Measurements from ENCODE around the gene DIDO1. TPM values are rescaled to one million over a fixed set of nuclear protein-coding genes. Genes with fewer than 3 reads are reported as not detected.

The DIDO1 gene
- total and polyA plus RNA-seq, 8 donors, result 38.1 to 65.9 (median 58.5) TPM

GRCh38 chr20:62935968-62936585 lies 9.8 kb upstream of the DIDO1 start:
- peaks cover 0 to 28% of the 10 kb centered on the region in 2 donors for H3K36me3 ChIP-seq
- TF ChIP-seq, protein P1, sequence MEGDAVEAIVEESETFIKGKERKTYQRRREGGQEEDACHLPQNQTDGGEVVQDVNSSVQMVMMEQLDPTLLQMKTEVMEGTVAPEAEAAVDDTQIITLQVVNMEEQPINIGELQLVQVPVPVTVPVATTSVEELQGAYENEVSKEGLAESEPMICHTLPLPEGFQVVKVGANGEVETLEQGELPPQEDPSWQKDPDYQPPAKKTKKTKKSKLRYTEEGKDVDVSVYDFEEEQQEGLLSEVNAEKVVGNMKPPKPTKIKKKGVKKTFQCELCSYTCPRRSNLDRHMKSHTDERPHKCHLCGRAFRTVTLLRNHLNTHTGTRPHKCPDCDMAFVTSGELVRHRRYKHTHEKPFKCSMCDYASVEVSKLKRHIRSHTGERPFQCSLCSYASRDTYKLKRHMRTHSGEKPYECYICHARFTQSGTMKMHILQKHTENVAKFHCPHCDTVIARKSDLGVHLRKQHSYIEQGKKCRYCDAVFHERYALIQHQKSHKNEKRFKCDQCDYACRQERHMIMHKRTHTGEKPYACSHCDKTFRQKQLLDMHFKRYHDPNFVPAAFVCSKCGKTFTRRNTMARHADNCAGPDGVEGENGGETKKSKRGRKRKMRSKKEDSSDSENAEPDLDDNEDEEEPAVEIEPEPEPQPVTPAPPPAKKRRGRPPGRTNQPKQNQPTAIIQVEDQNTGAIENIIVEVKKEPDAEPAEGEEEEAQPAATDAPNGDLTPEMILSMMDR (IDR thresholded peaks at IDR 0.05), result no peak
- intact Hi-C loops (cut with DNase I), result no loop called here
- no peaks in the 10 kb centered on the region for H3K9me3 ChIP-seq
- H3K4me3 ChIP-seq, result peak overlapping the region in 1 of 2 donors; percentile 83
- H3K27me3 ChIP-seq, result no peaks in the 10 kb centered on the region
- H3K27ac ChIP-seq, result no peak overlapping the region
- no peak for ATAC-seq
- DNase-seq, result no peak
- peaks cover 21 to 49% of the 10 kb centered on the region in 2 donors for H3K4me1 ChIP-seq

DNA sequence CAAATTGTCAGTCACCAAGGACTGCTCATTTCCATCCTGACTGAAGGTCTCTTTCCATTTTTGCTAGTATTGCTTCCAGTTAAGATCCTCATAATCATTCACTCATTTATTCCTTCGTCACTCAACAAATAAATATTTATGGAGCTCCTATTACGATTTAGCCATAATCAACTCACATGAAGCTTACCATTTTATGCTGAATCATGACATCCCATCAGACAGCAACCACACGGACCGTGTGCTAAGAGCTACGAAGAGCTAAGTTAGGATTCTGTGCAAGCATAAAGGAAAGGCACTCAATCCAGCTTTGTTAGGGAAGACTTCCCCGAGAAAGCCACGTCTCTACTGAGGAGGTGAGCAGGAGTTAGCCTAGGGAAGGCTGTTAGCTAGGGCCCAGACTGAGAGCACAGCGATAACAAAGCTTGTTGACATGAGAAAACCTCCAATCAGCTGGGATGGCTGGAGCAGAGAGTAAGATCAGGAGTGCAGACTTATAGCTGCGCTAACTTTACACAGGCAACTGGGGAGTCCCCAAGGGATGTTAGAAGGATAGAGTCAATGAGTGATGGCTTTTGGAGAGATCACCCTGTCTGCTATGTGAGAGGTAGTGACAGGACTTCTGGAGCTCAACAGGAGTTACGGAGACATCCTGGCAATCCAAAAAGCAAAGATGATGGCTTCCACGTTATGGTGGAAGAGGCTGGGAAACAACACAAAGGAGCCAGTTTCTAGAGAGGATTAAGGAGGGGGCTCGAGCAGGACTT lies 9.1 kb upstream of the DIDO1 start:
- no peak overlapping the region for H3K27ac ChIP-seq
- peaks cover 0 to 25% of the 10 kb centered on the region in 2 donors for H3K36me3 ChIP-seq
- intact Hi-C loops (cut with DNase I), result no loop called here
- H3K9me3 ChIP-seq, result no peaks in the 10 kb centered on the region
- TF ChIP-seq, protein P1 (IDR thresholded peaks at IDR 0.05), result no peak
- H3K27me3 ChIP-seq, result no peaks in the 10 kb centered on the region
- no peak overlapping the region for H3K4me3 ChIP-seq
- peaks cover 21 to 49% of the 10 kb centered on the region in 2 donors for H3K4me1 ChIP-seq
- no peak for DNase-seq
- ATAC-seq, result no peak

DNA sequence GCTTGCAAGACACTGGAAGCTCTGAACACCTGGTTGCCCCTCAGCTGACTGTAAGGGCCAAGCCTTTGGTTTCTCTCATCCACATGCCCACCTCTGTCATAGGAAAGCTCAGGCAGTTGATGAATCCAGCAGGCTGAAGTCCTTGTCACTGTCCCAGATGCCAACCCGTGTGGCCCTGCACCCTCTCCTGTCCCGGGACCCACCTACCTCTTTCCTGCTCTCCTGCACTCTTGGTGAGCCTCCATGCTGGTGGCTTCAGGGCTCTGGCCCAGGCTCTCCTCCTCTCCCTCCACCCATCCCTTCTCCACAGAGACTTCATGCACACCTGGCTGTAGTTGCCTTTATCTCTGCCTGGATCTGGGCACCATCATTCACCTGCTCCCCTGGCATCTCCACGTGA lies 7.7 kb upstream of the DIDO1 start:
- Histone ChIP-seq H3K27me3 (no peaks in the 10 kb centered on the region), H3K36me3 (peaks cover 0 to 25% of the 10 kb centered on the region in 2 donors), H3K9me3 (no peaks in the 10 kb centered on the region), H3K27ac (no peak overlapping the region), H3K4me1 (peaks cover 11 to 50% of the 10 kb centered on the region in 2 donors), H3K4me3 (no peak overlapping the region)
- intact Hi-C loops (cut with DNase I), result no loop called here
- no peak for DNase-seq
- no peak for ATAC-seq
- TF ChIP-seq, protein P1 (IDR thresholded peaks at IDR 0.05), result no peak

- Histone ChIP-seq H3K4me1 (peaks cover 22 to 64% of the 10 kb centered on the region in 2 donors), H3K27ac (no peak overlapping the region), H3K9me3 (no peaks in the 10 kb centered on the region), H3K4me3 (no peak overlapping the region), H3K36me3 (peaks cover 0 to 25% of the 10 kb centered on the region in 2 donors), H3K27me3 (no peaks in the 10 kb centered on the region)
- intact Hi-C loops (cut with DNase I), result no loop called here
- no peak for DNase-seq
- TF ChIP-seq, protein P1 (IDR thresholded peaks at IDR 0.05), result no peak
- ATAC-seq, result no peak
These were observed 5.2 kb upstream of the DIDO1 start for GRCh38 chr20:62931464-62931863.

GRCh38 chr20:62929051-62929538 lies 2.8 kb upstream of the DIDO1 start:
- DNase-seq (peak; percentile 30 to 93 (median 66)), ATAC-seq (peak; percentile 72)
- TF ChIP-seq, protein P1 (IDR thresholded peaks at IDR 0.05), result no peak
- Histone ChIP-seq H3K27ac (peak overlapping the region; percentile 80 to 82), H3K4me3 (peak overlapping the region; percentile 38 to 63), H3K27me3 (no peaks in the 10 kb centered on the region), H3K36me3 (peaks cover 0 to 15% of the 10 kb centered on the region in 2 donors), H3K9me3 (no peaks in the 10 kb centered on the region), H3K4me1 (peaks cover 25 to 56% of the 10 kb centered on the region in 2 donors)
- intact Hi-C loops (cut with DNase I), result no loop called here
